Breast epithelium (tissue), 4 donors: ENCODE results near the gene CFAP53. TPM values are rescaled to one million over a fixed set of nuclear protein-coding genes. Genes with fewer than 3 reads are reported as not detected.
"Not testable (repeated sequence)": the region's sequence is repeated elsewhere in the genome, so short reads cannot be mapped to it uniquely, and the experiment has no call there.

Source experiments
- DNase-seq, 2 donors: peaks; one replicate each; pipeline ENCODE4 v3.0.0-alpha.2; 2019; ENCODE audit warnings: low spot score in 2 of 2
- H3K27ac ChIP-seq, 2 donors: fragments of 200-600 bp; sonication (generic) in 1 of 2; one replicate each; pipeline ENCODE4 v1.5.1; 2016 to 2019; ENCODE audit warnings: mild to moderate bottlenecking in 1 of 2
- H3K27me3 ChIP-seq, 2 donors: fragments of 200-600 bp; sonication (generic) in 1 of 2; one replicate each; pipeline versions ENCODE4 v1.5.1 to v1.6.0; 2017 to 2019; ENCODE audit warnings: control low read depth in 1 of 2, mild to moderate bottlenecking in 1 of 2
- H3K36me3 ChIP-seq: fragments of 200-600 bp; one replicate; pipeline ENCODE4 v1.5.1; 2019
- H3K4me1 ChIP-seq, 2 donors: fragments of 200-600 bp; sonication (generic); one replicate each; pipeline ENCODE4 v1.5.1; 2016 to 2019; ENCODE audit warnings: control low read depth in 1 of 2
- H3K4me3 ChIP-seq, 3 donors: fragments of 200-600 bp; sonication (generic); 1 replicate in 2 of 3; 2 replicates in 1 of 3; pipeline ENCODE4 v1.5.1; 2016 to 2019; ENCODE audit warnings: mild to moderate bottlenecking in 3 of 3, moderate library complexity in 2 of 3
- H3K9me3 ChIP-seq, 2 donors: fragments of 200-600 bp; sonication (generic) in 1 of 2; one replicate each; pipeline ENCODE4 v1.5.1; 2016 to 2019; ENCODE audit warnings: control low read depth in 1 of 2
- POLR2A ChIP-seq: fragments of 450-650 bp; IDR thresholded peaks from one replicate; pipeline ENCODE4 v1.6.1; 2016; ENCODE audit warnings: antibody characterized with exemption, mild to moderate bottlenecking, moderate library complexity
- POLR2AphosphoS5 ChIP-seq, 3 donors: sonication (generic); formaldehyde crosslinking; IDR thresholded peaks; one replicate each; pipeline ENCODE4 v1.6.1; 2017; ENCODE audit warnings: antibody characterized with exemption in 3 of 3
- intact Hi-C: fragments of 100-400 bp; cut with DNase I; formaldehyde crosslinking; loops from one replicate; pipeline ENCODE4 v1.15.1; 2023; ENCODE audit warnings: low total_unique reads
- total RNA-seq, 3 donors: library from RNA; depleted of rRNA; stranded (reverse); fragments of >200 nt; gene quantifications; one replicate each; pipeline ENCODE4 v1.1.0, GENCODE V29; 2016
- TF ChIP-seq, protein P1 (sequence below), 3 donors: fragments of 450-650 bp; IDR thresholded peaks; one replicate each; pipeline ENCODE4 v1.5.1; 2016 to 2017; ENCODE audit warnings: antibody characterized with exemption in 3 of 3, mild to moderate bottlenecking in 3 of 3, moderate library complexity in 3 of 3

CFAP53 gene
- total RNA-seq, 3 donors from 2014 or later, result 0.80 to 3.4 (median 1.6) TPM

DNA sequence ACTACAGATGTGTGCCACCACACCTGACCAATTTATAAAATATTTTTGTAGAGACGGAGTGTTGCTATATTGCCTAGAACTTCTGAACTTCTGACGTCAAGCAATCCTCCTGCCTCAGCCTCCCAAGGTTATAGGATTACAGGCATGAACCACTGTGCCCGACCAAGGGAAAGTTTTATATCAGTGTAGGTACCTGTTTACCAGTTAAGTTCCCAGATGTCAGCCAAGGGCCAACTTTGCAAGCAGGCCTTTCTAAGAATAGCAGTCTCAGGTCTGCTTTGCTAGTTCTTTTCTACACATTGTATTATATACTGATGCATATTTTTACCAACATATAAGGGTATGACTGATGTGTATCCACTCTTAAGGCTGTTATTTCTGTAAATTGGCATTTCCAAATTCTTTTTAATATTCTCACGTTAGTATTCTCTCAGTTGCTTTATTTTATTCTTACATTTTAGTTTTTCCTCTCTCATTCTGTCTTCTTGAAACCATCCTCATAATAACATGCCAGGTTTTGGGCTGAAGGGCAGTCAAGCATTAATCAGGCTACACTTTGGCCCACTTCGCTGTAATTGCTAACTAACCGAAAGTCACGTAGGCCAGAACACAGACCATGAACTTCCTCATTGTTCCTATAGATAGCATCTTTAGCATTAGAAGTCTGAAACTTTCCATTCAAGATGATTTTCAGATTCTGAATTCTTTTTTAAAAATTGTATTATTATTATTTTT, 46.2 kb upstream of the CFAP53 start:
- intact Hi-C loops, result no loop called here
- no peak overlapping the region for H3K27ac ChIP-seq
- H3K4me3 ChIP-seq, result no peak overlapping the region

DNA sequence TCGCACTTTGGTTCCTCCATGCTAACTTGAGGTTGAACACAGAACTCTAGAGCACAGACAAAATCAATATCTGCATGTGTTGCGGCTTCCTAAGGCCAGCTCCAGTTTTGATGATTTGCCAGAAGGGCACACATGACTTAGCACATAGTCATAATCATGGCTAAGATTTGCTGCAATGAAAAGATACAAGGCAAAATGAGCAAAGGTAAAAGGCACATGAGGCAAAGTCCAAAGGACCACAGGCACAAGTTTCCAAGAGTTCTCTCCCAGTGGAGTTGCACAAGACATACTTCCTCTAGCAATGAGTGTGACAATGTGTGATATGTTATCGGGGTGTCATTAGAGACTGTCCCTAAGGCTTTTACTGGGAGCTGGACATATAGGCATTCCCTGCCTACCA, 45.4 kb upstream of the CFAP53 start:
- H3K27ac ChIP-seq, result no peak overlapping the region
- no peaks in the 10 kb centered on the region for H3K4me1 ChIP-seq
- TF ChIP-seq POLR2A (no peak), POLR2AphosphoS5 (IDR thresholded peaks at IDR 0.05) (no peak)
- TF ChIP-seq, protein P1, sequence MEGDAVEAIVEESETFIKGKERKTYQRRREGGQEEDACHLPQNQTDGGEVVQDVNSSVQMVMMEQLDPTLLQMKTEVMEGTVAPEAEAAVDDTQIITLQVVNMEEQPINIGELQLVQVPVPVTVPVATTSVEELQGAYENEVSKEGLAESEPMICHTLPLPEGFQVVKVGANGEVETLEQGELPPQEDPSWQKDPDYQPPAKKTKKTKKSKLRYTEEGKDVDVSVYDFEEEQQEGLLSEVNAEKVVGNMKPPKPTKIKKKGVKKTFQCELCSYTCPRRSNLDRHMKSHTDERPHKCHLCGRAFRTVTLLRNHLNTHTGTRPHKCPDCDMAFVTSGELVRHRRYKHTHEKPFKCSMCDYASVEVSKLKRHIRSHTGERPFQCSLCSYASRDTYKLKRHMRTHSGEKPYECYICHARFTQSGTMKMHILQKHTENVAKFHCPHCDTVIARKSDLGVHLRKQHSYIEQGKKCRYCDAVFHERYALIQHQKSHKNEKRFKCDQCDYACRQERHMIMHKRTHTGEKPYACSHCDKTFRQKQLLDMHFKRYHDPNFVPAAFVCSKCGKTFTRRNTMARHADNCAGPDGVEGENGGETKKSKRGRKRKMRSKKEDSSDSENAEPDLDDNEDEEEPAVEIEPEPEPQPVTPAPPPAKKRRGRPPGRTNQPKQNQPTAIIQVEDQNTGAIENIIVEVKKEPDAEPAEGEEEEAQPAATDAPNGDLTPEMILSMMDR (IDR thresholded peaks at IDR 0.05), result no peak
- DNase-seq, result no peak
- H3K27me3 ChIP-seq, result peaks cover 0 to 6% of the 10 kb centered on the region in 2 donors
- H3K36me3 ChIP-seq, result no peaks in the 10 kb centered on the region
- intact Hi-C loops, result no loop called here
- no peaks in the 10 kb centered on the region for H3K9me3 ChIP-seq
- no peak overlapping the region for H3K4me3 ChIP-seq

More for the DNA sequence above, 46.2 kb upstream of the CFAP53 start:
- no peak for DNase-seq
- no peak for TF ChIP-seq POLR2A
- no peaks in the 10 kb centered on the region for H3K36me3 ChIP-seq
- no peaks in the 10 kb centered on the region for H3K9me3 ChIP-seq
- no peaks in the 10 kb centered on the region for H3K4me1 ChIP-seq
- peaks cover 0 to 6% of the 10 kb centered on the region in 2 donors for H3K27me3 ChIP-seq

DNA sequence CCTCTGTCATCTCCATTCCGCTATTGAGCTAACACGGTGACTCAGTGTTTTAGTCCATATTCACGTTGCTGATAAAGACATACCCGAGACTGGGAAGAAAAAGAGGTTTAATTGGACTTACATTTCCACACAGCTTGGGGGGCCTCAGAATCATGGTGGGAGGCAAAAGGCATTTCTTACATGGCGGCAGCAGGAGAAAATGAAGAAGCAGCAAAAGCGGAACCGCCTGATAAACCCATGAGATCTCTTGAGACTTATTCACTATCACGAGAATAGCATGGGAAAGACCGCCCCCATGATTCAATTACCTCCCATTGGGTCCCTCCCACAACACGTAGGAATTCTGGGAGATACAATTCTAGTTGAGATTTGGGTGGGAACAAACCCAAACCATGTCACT, 43.8 kb upstream of the CFAP53 start:
- Histone ChIP-seq H3K36me3 (no peaks in the 10 kb centered on the region), H3K27ac (no peak overlapping the region), H3K4me3 (no peak overlapping the region), H3K27me3 (no peaks in the 10 kb centered on the region), H3K4me1 (no peaks in the 10 kb centered on the region), H3K9me3 (no peaks in the 10 kb centered on the region)
- DNase-seq, result no peak
- TF ChIP-seq POLR2AphosphoS5 (IDR thresholded peaks at IDR 0.05) (no peak), POLR2A (no peak)
- TF ChIP-seq, protein P1 (IDR thresholded peaks at IDR 0.05), result no peak
- intact Hi-C loops, result no loop called here

DNA sequence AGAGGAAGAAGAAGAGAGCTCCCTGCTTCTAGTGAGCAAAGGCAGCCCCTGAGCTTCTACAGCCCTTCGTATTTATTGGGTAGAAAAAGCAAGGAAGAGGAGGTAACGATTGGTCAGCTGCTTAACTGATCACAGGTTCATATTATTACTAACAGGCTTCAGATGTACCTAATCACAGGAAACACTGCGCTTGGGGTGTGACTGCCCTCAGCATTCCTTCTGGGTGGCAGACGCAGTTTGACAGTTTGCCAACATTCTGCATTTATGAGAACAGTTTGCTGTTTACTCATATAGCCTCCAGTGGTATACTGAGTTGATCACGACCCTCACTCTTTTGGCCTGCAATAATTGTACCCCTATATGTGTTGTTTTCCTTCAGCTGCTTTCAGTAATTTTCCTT, 42.6 kb upstream of the CFAP53 start:
- not testable (repeated sequence) for DNase-seq, H3K4me1 ChIP-seq, H3K4me3 ChIP-seq, H3K36me3 ChIP-seq, H3K27ac ChIP-seq, H3K9me3 ChIP-seq, H3K27me3 ChIP-seq
- intact Hi-C loops, result loop anchor here (5.0 kb wide), 1 partner anchor 523 kb away; no protein-coding TSS in a partner anchor

DNA sequence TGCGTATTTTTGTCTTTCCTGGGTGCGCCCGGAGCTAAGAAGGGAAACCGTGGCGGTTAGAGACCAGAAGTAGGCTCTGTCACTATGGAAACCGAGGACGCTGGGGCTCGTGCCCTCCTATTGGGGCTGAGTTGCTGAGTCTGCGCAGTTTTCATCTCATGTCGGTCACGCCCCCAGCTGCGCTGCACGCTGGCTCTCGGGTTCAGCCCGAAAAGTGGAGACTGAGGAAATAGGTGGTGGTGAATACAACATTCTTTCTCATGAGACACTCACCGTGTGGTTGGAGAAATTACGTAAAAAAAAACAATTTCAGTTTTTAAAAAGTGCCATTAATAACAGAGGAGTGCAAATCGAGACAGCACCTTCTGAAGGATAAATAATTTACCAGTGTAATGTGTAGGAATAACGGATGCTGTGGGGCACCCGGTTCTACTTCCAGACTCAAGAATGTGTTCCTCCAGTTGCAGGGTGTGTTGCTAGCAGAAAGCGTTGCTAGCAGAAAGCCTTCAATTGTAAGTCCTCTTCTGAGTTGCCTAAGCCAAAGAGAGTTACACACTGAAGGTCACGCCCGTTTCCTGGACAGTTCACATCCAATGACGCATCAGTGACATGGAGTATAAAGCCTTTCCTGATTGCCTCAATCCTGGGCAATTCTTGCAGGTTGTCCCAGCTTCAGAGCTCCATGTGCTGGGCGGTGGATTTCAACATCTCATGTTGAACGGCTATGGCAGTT, 41.6 kb upstream of the CFAP53 start:
- intact Hi-C loops, result loop anchor here (5.0 kb wide), 1 partner anchor 524 kb away; no protein-coding TSS in a partner anchor
- H3K36me3 ChIP-seq, result no peaks in the 10 kb centered on the region
- H3K4me1 ChIP-seq, result no peaks in the 10 kb centered on the region
- no peaks in the 10 kb centered on the region for H3K9me3 ChIP-seq
- H3K27me3 ChIP-seq, result peaks cover 0 to 1% of the 10 kb centered on the region in 2 donors
- peak; percentile 73 to 76 for DNase-seq
- TF ChIP-seq, protein P1 (IDR thresholded peaks at IDR 0.05), result no peak
- peak in 1 of 3 donors; percentile 85 for TF ChIP-seq POLR2AphosphoS5 (IDR thresholded peaks at IDR 0.05)
- H3K4me3 ChIP-seq, result peak overlapping the region; percentile 40 to 67 (median 57)
- H3K27ac ChIP-seq, result peak overlapping the region; percentile 11 to 64

DNA sequence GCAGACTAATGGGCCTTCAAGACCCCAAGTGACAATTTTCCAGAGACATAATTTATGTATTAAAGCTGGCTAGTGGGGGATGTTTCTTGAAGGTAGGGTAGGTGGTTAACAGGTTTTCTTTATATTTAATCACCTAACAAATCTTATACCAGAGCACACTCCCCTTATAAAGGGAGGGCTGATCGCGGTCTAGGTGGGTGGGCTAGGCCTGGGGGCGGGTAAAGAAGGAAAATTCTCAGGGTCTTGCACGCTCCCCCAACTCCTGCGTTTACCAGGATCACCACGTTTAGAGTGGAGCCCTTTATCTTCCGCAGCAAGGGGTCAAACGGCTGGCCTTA, 41.1 kb upstream of the CFAP53 start:
- peaks cover 0 to 7% of the 10 kb centered on the region in 2 donors for H3K27me3 ChIP-seq
- H3K4me3 ChIP-seq, result peak overlapping the region; percentile 40 to 67 (median 57)
- no peak overlapping the region for H3K27ac ChIP-seq
- H3K4me1 ChIP-seq, result no peaks in the 10 kb centered on the region
- no peaks in the 10 kb centered on the region for H3K9me3 ChIP-seq
- intact Hi-C loops, result loop anchor here (5.0 kb wide), 1 partner anchor 525 kb away; no protein-coding TSS in a partner anchor
- TF ChIP-seq POLR2A (no peak), POLR2AphosphoS5 (IDR thresholded peaks at IDR 0.05) (no peak)
- TF ChIP-seq, protein P1 (IDR thresholded peaks at IDR 0.05), result no peak
- H3K36me3 ChIP-seq, result no peaks in the 10 kb centered on the region
- no peak for DNase-seq
